GM12878 (cell line): Measurements from ENCODE around the gene NDUFA13. TPM values are rescaled to one million over a fixed set of nuclear protein-coding genes. Genes with fewer than 3 reads are reported as not detected.

ENCODE experiments used
- ATAC-seq: fragments of 200-7000 bp; cut with Tn5 transposase; 3 replicates; pipeline ENCODE4 v1.9.1; 2020; ENCODE audit warnings: mild to moderate bottlenecking, moderate library complexity
- BruUV-seq: library from RNA; stranded (reverse); fragments of 400-500 nt; replicated peaks from 2 replicates; lab custom pipeline; 2021; lab: Mats Ljungman, UMichigan
- CTCF ChIA-PET: fragments of 300-600 bp; sonication (Branson Sonifier 250); formaldehyde crosslinking; extraction: SDS; loops from one replicate; lab custom pipeline; 2021; ENCODE audit warnings: inconsistent platforms; lab: Yijun Ruan, JAX
- POLR2A ChIA-PET: fragments of 350-600 bp; formaldehyde crosslinking; extraction: SDS; loops from one replicate; lab custom pipeline; 2021; ENCODE audit warnings: inconsistent platforms; lab: Charles Lee
- RAD21 ChIA-PET: fragments of 300-600 bp; sonication (Branson Sonifier 250); formaldehyde crosslinking; loops from one replicate; lab custom pipeline; 2023; ENCODE audit warnings: antibody characterized with exemption; ENCODE audit not compliant: unreplicated experiment; lab: Charles Lee
- SMC1A ChIA-PET: fragments of 300-600 bp; sonication (Branson Sonifier 250); formaldehyde crosslinking; loops from one replicate; lab custom pipeline; 2023; ENCODE audit not compliant: unreplicated experiment, uncharacterized antibody; lab: Charles Lee
- DNase-seq: peaks from one replicate; pipeline ENCODE4 v3.0.0-alpha.2; 2011; ENCODE audit warnings: low read depth, low spot score
- FAIRE-seq: peaks from 3 replicates; lab custom pipeline; 2011; peaks lifted over from hg19 to GRCh38; lab: Jason Lieb, UNC
- H2AFZ ChIP-seq: 2 replicates; pipeline ENCODE4 v1.6.0; 2011; ENCODE audit warnings: low read depth, low read length, control low read depth; ENCODE audit not compliant: control insufficient read depth
- H3K27ac ChIP-seq: 2 replicates; pipeline ENCODE4 v1.5.1; 2011; ENCODE audit warnings: control low read depth; ENCODE audit not compliant: control insufficient read depth, insufficient read depth
- H3K27me3 ChIP-seq, 2 experiments: replicated peaks in 1 of 2; 2 replicates each; pipeline versions ENCODE4 v1.6.0 to v1.6.1; 2011; ENCODE audit warnings: low read length in 1 of 2; ENCODE audit not compliant: control insufficient read depth in 2 of 2, insufficient read depth in 2 of 2
- H3K36me3 ChIP-seq, 2 experiments: 2 replicates each; pipeline ENCODE4 v1.5.1; 2011; ENCODE audit warnings: low read length in 1 of 2; ENCODE audit not compliant: control insufficient read depth in 2 of 2, insufficient read depth in 2 of 2
- H3K4me1 ChIP-seq: 2 replicates; pipeline ENCODE4 v1.6.1; 2011; ENCODE audit warnings: mild to moderate bottlenecking, low read length, moderate library complexity, mixed read lengths; ENCODE audit not compliant: control insufficient read depth, insufficient read depth
- H3K4me2 ChIP-seq: 2 replicates; pipeline ENCODE4 v1.6.0; 2011; ENCODE audit warnings: control low read depth; ENCODE audit not compliant: control insufficient read depth, insufficient read depth
- H3K4me3 ChIP-seq: fragments of 200-600 bp; sonication (generic); 2 replicates; pipeline ENCODE4 v1.5.1; 2016
- H3K79me2 ChIP-seq: 2 replicates; pipeline ENCODE4 v1.6.0; 2011; ENCODE audit warnings: low read length; ENCODE audit not compliant: control insufficient read depth, insufficient read depth
- H3K9ac ChIP-seq: 2 replicates; pipeline ENCODE4 v1.8.0; 2011; ENCODE audit warnings: low read length, control low read depth, mixed read lengths; ENCODE audit not compliant: control insufficient read depth, insufficient read depth
- H3K9me3 ChIP-seq: replicated peaks from 3 replicates; pipeline ENCODE4 v1.5.1; 2011; ENCODE audit warnings: mild to moderate bottlenecking, low read length; ENCODE audit not compliant: control insufficient read depth, insufficient read depth
- H4K20me1 ChIP-seq: 2 replicates; pipeline ENCODE4 v1.6.0; 2011; ENCODE audit not compliant: control insufficient read depth, insufficient read depth
- BHLHE40 ChIP-seq, 2 experiments: fragments of 450-650 bp in 1 of 2; IDR thresholded peaks; 2 replicates each; pipeline ENCODE4 v1.6.1; 2011 to 2017; ENCODE audit warnings: low read depth in 2 of 2, borderline replicate concordance in 1 of 2, improper control_type of control experiment in 1 of 2, low read length in 1 of 2, mild to moderate bottlenecking in 1 of 2
- CREB1 ChIP-seq: IDR thresholded peaks from 2 replicates; pipeline ENCODE4 v1.6.1; 2012; ENCODE audit warnings: low read depth, mild to moderate bottlenecking, inconsistent platforms
- NFYA ChIP-seq: IDR thresholded peaks from 2 replicates; pipeline ENCODE4 v1.6.1; 2011; ENCODE audit warnings: low read depth, mild to moderate bottlenecking, low read length, improper control_type of control experiment, borderline replicate concordance
- NR2F1 ChIP-seq: fragments of 450-650 bp; conservative IDR thresholded peaks from 2 replicates; pipeline ENCODE4 v1.6.1; 2017; ENCODE audit warnings: mild to moderate bottlenecking
- PAX5 ChIP-seq: IDR thresholded peaks from 2 replicates; pipeline ENCODE4 v1.6.1; 2011; ENCODE audit warnings: low read depth, low read length, borderline replicate concordance
- POLR2A ChIP-seq: IDR thresholded peaks from 2 replicates; pipeline ENCODE4 v1.6.1; 2011; ENCODE audit warnings: low read depth, mild to moderate bottlenecking, low read length
- POU2F2 ChIP-seq: IDR thresholded peaks from 3 replicates; pipeline ENCODE4 v1.6.1; 2011; ENCODE audit warnings: low read depth, mild to moderate bottlenecking, low read length, borderline replicate concordance
- RAD21 ChIP-seq: IDR thresholded peaks from 2 replicates; pipeline ENCODE4 v1.6.1; 2011; ENCODE audit warnings: mild to moderate bottlenecking, low read depth, low read length, moderate library complexity; ENCODE audit not compliant: insufficient read depth
- RELA ChIP-seq: fragments of 450-650 bp; IDR thresholded peaks from 2 replicates; pipeline ENCODE4 v1.8.0; 2014; ENCODE audit warnings: borderline replicate concordance; ENCODE audit not compliant: partially characterized antibody
- SMC3 ChIP-seq: IDR thresholded peaks from 2 replicates; pipeline ENCODE4 v1.6.1; 2011; ENCODE audit warnings: low read length, improper control_type of control experiment, borderline replicate concordance
- TBL1XR1 ChIP-seq: IDR thresholded peaks from 2 replicates; pipeline ENCODE4 v1.6.1; 2012; ENCODE audit warnings: low read depth, low read length, improper control_type of control experiment
- WGBS: methylation state at CpG from one replicate; pipeline ENCODE4 v1.1.6; 2016; ENCODE audit warnings: low lambda C conversion rate; ENCODE audit not compliant: insufficient replicate concordance, insufficient coverage; ENCODE audit errors: missing lambda C conversion rate; 5-methylcytosine and 5-hydroxymethylcytosine counted together
- in situ Hi-C: fragments of 300-500 bp; cut with MboI; formaldehyde crosslinking; loops from 9 replicates; pipeline ENCODE4 v1.14.3; 2018; ENCODE audit warnings: mixed read lengths
- intact Hi-C: fragments of 100-400 bp; cut with micrococcal nuclease; formaldehyde crosslinking; loops from one replicate; pipeline ENCODE4 v1.14.2; 2022; ENCODE audit not compliant: unreplicated experiment
- polyA plus RNA-seq, 11 experiments: library from polyadenylated mRNA; depleted of rRNA in 4 of 11; unstranded in 6 of 11; stranded (reverse) in 5 of 11; fragments of >200 nt; fragmentation: Nextera tagmentation in 4 of 11; fragmentation: Illumina TruSeq in 1 of 11; extraction: Ambion mirVana in 4 of 11; extraction: Trizol in 1 of 11; gene quantifications; 1 replicate in 1 of 11; 2 replicates in 10 of 11; pipeline versions ENCODE4 v1.2.1 to v1.2.3, GENCODE V29; 2011 to 2016; ENCODE audit warnings: inconsistent platforms in 2 of 11, missing spikeins in 2 of 11, low read depth in 1 of 11
- total RNA-seq, 4 experiments: library from RNA; depleted of rRNA in 3 of 4; stranded (reverse); fragments of >200 nt in 3 of 4; fragmentation: Illumina TruSeq in 1 of 4; extraction: Trizol in 1 of 4; gene quantifications; 2 replicates each; pipeline versions ENCODE4 v1.2.1 to v1.2.3, GENCODE V29; 2013 to 2021
- TF ChIP-seq, protein P1 (sequence below): fragments of 450-650 bp; IDR thresholded peaks from 2 replicates; pipeline ENCODE4 v1.6.1; 2018; ENCODE audit warnings: borderline replicate concordance, mild to moderate bottlenecking; ENCODE audit not compliant: partially characterized antibody
- TF ChIP-seq, protein P2 (sequence below): fragments of 450-650 bp; IDR thresholded peaks from 2 replicates; pipeline ENCODE4 v1.6.1; 2017; ENCODE audit warnings: mild to moderate bottlenecking

NDUFA13 gene
- total and polyA plus RNA-seq, 10 of the 15 experiments (the other 5 are each of a cell fraction or from before 2014, with no cell fraction given), result 224 to 586 (median 456) TPM

DNA sequence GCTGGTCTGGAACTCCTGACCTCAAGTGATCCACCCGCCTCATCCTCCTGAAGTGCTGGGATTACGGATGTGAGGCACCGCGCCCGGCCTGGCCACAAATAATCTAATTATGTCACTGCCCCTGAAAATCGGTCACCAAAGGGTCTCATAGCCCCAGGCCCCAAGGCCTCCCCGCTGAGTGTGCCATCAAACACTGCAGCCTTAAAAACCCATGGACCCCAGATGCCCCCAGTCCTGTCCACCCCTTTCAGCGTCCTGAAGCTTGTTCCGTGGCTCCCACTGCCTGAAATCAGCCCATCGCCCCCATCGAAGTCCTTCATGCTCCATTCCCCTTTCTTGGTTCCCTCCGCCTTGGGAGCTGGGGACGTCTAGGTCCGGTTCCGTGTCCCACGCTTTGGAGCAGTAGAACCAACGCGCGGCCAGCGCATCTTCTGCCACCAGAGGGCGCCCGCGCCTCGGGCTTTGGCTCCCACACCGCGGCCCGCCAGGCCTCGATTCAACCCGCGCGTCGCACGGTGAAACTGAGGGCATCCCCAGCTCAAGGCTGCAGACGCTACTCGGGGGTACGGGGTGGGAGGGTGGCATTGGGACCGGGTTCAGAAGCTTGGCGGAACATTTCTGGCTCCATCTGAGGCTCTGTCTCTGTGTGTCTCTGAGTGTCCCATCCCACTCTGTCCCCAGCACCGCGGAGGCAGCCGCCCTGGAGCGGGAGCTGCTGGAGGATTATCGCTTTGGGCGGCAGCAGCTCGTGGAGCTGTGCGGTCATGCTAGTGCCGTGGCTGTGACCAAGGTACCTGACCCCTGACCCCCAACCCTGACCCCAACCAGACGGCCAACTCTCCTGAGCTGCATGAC lies 16.2 kb downstream of the NDUFA13 start:
- SMC1A ChIA-PET, result interaction anchor here (0.6 to 2.3 kb wide), 14 partner anchors 16 to 427 kb away, joined by 3 to 21 read pairs (median 4); partner anchors contain the start of genes GMIP, NDUFA13 and TSSK6
- CTCF ChIA-PET, result interaction anchor here (0.7 to 3.6 kb wide), 30 partner anchors 9 to 601 kb away, joined by 3 to 50 read pairs (median 4); partner anchors contain the start of genes GMIP, NDUFA13, PBX4 and ZNF93
- no TSS peak for BruUV-seq
- in situ Hi-C loops, result loop anchor here (25.0 kb wide), 4 partner anchors 880 to 1505 kb away; partner anchors contain the start of genes ZNF66 and ZNF737
- intact Hi-C loops, result loop anchor here (1.0 kb wide), 2 partner anchors 111 to 427 kb away; partner anchors contain the start of gene GMIP
- WGBS, result 28% methylated on average over 46 of the region's 48 CpGs
- H3K4me1 ChIP-seq, result no peaks in the 10 kb centered on the region
- no peak overlapping the region; the same call in 1 of the 2 replicates for H2AFZ ChIP-seq
- FAIRE-seq, result peak; percentile 71
- H3K27ac ChIP-seq, result no peak overlapping the region
- RAD21 ChIA-PET, result interaction anchor here (0.6 to 3.5 kb wide), 13 partner anchors 15 to 244 kb away, joined by 3 to 22 read pairs (median 5); partner anchors contain the start of gene GMIP
- ATAC-seq, result peak; percentile 93
- H3K4me3 ChIP-seq, result no peak overlapping the region
- H3K4me2 ChIP-seq, result no peak overlapping the region
- peaks cover 3 to 16% of the 10 kb centered on the region in 2 experiments for H3K36me3 ChIP-seq
- no peak for DNase-seq
- no peak overlapping the region for H3K9ac ChIP-seq
- H3K27me3 ChIP-seq, result no peaks in the 10 kb centered on the region
- H4K20me1 ChIP-seq, result no peaks in the 10 kb centered on the region
- POLR2A ChIA-PET, result interaction anchor here (0.6 to 0.7 kb wide), 4 partner anchors 17 to 137 kb away, joined by 3 to 7 read pairs (median 5); no protein-coding TSS in a partner anchor
- H3K9me3 ChIP-seq, result no peaks in the 10 kb centered on the region
- no peaks in the 10 kb centered on the region for H3K79me2 ChIP-seq
- TF ChIP-seq NR2F1 (peak; percentile 56), POU2F2 (peak; percentile 31; the same call in 1 of the 3 replicates), BHLHE40 (IDR thresholded peaks at IDR 0.05; ENCODE audit: borderline replicate concordance in 1 of 2, low read depth in 2 of 2, low read length in 1 of 2) (0 out of 4 replicates have a peak, but pooled peaks of 1 of the 2 experiments have one; percentile 21), RELA (peak; percentile 26), POLR2A (peak; percentile 47), NFYA (no peak), SMC3 (peak; percentile 95), RAD21 (peak; percentile 96), TBL1XR1 (no peak), CREB1 (peak; percentile 8; the same call in 1 of the 2 replicates), PAX5 (no peak)
- TF ChIP-seq, protein P1, sequence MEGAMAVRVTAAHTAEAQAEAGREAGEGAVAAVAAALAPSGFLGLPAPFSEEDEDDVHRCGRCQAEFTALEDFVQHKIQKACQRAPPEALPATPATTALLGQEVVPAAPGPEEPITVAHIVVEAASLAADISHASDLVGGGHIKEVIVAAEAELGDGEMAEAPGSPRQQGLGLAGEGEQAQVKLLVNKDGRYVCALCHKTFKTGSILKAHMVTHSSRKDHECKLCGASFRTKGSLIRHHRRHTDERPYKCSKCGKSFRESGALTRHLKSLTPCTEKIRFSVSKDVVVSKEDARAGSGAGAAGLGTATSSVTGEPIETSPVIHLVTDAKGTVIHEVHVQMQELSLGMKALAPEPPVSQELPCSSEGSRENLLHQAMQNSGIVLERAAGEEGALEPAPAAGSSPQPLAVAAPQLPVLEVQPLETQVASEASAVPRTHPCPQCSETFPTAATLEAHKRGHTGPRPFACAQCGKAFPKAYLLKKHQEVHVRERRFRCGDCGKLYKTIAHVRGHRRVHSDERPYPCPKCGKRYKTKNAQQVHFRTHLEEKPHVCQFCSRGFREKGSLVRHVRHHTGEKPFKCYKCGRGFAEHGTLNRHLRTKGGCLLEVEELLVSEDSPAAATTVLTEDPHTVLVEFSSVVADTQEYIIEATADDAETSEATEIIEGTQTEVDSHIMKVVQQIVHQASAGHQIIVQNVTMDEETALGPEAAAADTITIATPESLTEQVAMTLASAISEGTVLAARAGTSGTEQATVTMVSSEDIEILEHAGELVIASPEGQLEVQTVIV, result no peak
- TF ChIP-seq, protein P2, sequence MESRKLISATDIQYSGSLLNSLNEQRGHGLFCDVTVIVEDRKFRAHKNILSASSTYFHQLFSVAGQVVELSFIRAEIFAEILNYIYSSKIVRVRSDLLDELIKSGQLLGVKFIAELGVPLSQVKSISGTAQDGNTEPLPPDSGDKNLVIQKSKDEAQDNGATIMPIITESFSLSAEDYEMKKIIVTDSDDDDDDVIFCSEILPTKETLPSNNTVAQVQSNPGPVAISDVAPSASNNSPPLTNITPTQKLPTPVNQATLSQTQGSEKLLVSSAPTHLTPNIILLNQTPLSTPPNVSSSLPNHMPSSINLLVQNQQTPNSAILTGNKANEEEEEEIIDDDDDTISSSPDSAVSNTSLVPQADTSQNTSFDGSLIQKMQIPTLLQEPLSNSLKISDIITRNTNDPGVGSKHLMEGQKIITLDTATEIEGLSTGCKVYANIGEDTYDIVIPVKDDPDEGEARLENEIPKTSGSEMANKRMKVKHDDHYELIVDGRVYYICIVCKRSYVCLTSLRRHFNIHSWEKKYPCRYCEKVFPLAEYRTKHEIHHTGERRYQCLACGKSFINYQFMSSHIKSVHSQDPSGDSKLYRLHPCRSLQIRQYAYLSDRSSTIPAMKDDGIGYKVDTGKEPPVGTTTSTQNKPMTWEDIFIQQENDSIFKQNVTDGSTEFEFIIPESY, result no peak
